Activated CD8-positive, alpha-beta memory T cell treated with anti-CD3 and anti-CD28 coated beads, Interleukin-2, amount 50 U/mL, for 4 hours (primary cell): Measurements from ENCODE around the gene LRRK1.

Source experiments
- DNase-seq: peaks from one replicate; pipeline ENCODE4 v3.0.0-alpha.2; 2020

LRRK1 gene

GRCh38 chr15:100893261-100893963 lies 25.7 kb upstream of the LRRK1 start:
- no peak for DNase-seq

- no peak for DNase-seq
Observed at GRCh38 chr15:100893964-100894295, 25.2 kb upstream of the LRRK1 start.

- DNase-seq, result no peak
Observed at GRCh38 chr15:100895721-100896120, 23.4 kb upstream of the LRRK1 start.

- DNase-seq, result no peak
Observed at GRCh38 chr15:100897221-100898151, 21.7 kb upstream of the LRRK1 start.

- DNase-seq, result no peak
Observed at GRCh38 chr15:100898152-100898490, 21.0 kb upstream of the LRRK1 start.

- no peak for DNase-seq
Observed at GRCh38 chr15:100898661-100899462, 20.3 kb upstream of the LRRK1 start.

GRCh38 chr15:100899601-100900000 lies 19.6 kb upstream of the LRRK1 start:
- no peak for DNase-seq

GRCh38 chr15:100900136-100900794 lies 18.9 kb upstream of the LRRK1 start:
- no peak for DNase-seq

- no peak for DNase-seq
Observed at GRCh38 chr15:100900795-100901169, 18.4 kb upstream of the LRRK1 start.

- no peak for DNase-seq
Observed at GRCh38 chr15:100901296-100901695, 17.9 kb upstream of the LRRK1 start.

- no peak for DNase-seq
Observed at GRCh38 chr15:100901702-100902435, 17.3 kb upstream of the LRRK1 start.

GRCh38 chr15:100902436-100903167 lies 16.6 kb upstream of the LRRK1 start:
- DNase-seq, result no peak

GRCh38 chr15:100903168-100903554 lies 16.0 kb upstream of the LRRK1 start:
- DNase-seq, result no peak

- no peak for DNase-seq
Observed at GRCh38 chr15:100905850-100906249, 13.3 kb upstream of the LRRK1 start.

GRCh38 chr15:100908466-100908865 lies 10.7 kb upstream of the LRRK1 start:
- DNase-seq, result no peak

GRCh38 chr15:100909565-100909964 lies 9.6 kb upstream of the LRRK1 start:
- DNase-seq, result no peak

GRCh38 chr15:100909989-100910955 lies 8.9 kb upstream of the LRRK1 start:
- DNase-seq, result no peak

GRCh38 chr15:100911086-100911485 lies 8.1 kb upstream of the LRRK1 start:
- no peak for DNase-seq

- no peak for DNase-seq
Observed at GRCh38 chr15:100913961-100914360, 5.2 kb upstream of the LRRK1 start.

- no peak for DNase-seq
Observed at GRCh38 chr15:100914876-100915275, 4.3 kb upstream of the LRRK1 start.
